Measurements from ENCODE around the gene TMLHE.
"Not testable (repeated sequence)": the region's sequence is repeated elsewhere in the genome, so short reads cannot be mapped to it uniquely, and the experiment has no call there.

- not testable (repeated sequence) for TF ChIP-seq CTCF, POLR2A (IDR thresholded peaks at IDR 0.05)
These were observed 117.6 kb downstream of the TMLHE start for GRCh38 chrX:155495134-155495533.
